ENCODE results near the gene MTF2. TPM values are rescaled to one million over a fixed set of nuclear protein-coding genes. Genes with fewer than 3 reads are reported as not detected.

The MTF2 gene
- total RNA-seq, 2 donors from 2014 or later, result 13.5 to 13.7 TPM

- ATAC-seq (no peak), DNase-seq (no peak)
- Histone ChIP-seq H3K9me3 (no peaks in the 10 kb centered on the region), H3K4me1 (peaks cover 6% of the 10 kb centered on the region), H3K27me3 (no peaks in the 10 kb centered on the region), H3K4me3 (no peak overlapping the region), H3K27ac (no peak overlapping the region), H3K36me3 (replicated peaks in 1 of 2; ENCODE audit: insufficient read depth in 1 of 2, low read depth in 2 of 2) (no peaks in the 10 kb centered on the region)
- intact Hi-C loops (cut with DNase I), result no loop called here
- TF ChIP-seq POLR2A (IDR thresholded peaks at IDR 0.05), result no peak
- TF ChIP-seq, protein P1, sequence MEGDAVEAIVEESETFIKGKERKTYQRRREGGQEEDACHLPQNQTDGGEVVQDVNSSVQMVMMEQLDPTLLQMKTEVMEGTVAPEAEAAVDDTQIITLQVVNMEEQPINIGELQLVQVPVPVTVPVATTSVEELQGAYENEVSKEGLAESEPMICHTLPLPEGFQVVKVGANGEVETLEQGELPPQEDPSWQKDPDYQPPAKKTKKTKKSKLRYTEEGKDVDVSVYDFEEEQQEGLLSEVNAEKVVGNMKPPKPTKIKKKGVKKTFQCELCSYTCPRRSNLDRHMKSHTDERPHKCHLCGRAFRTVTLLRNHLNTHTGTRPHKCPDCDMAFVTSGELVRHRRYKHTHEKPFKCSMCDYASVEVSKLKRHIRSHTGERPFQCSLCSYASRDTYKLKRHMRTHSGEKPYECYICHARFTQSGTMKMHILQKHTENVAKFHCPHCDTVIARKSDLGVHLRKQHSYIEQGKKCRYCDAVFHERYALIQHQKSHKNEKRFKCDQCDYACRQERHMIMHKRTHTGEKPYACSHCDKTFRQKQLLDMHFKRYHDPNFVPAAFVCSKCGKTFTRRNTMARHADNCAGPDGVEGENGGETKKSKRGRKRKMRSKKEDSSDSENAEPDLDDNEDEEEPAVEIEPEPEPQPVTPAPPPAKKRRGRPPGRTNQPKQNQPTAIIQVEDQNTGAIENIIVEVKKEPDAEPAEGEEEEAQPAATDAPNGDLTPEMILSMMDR (IDR thresholded peaks at IDR 0.05), result no peak
- 24 to 30% methylated on average over 7 of the region's 7 CpGs for WGBS, 2 donors
These were observed 68.9 kb downstream of the MTF2 start for GRCh38 chr1:93148001-93148400.

DNA sequence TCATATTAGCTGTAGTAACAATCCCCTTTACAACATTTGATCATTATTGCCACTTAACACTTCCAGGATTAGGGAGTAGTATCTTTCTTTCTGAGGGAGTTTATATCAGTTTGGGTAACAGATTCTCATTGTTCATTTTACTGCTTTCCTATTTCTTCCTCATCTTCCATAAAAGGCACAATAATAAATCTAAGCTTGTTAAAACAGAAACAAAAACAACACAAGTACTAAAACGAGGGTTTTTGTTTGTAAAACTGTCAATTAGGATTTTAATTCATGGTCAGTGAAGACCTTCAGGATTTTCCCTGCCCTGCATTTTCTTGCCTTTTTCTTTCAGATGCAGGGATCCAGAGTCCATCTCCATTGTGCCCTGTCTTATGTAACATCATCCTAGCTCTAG is 71.6 kb downstream of the MTF2 start:
- DNase-seq (no peak), ATAC-seq (no peak)
- Histone ChIP-seq H3K4me3 (no peak overlapping the region), H3K4me1 (peaks cover 6% of the 10 kb centered on the region), H3K9me3 (no peaks in the 10 kb centered on the region), H3K36me3 (replicated peaks in 1 of 2; ENCODE audit: insufficient read depth in 1 of 2, low read depth in 2 of 2) (peaks cover 0 to 3% of the 10 kb centered on the region in 2 donors), H3K27ac (no peak overlapping the region), H3K27me3 (no peaks in the 10 kb centered on the region)
- intact Hi-C loops (cut with DNase I), result no loop called here
- WGBS, 2 donors, result 16% methylated on average over 1 of the region's 1 CpG
- TF ChIP-seq, protein P1 (IDR thresholded peaks at IDR 0.05), result no peak
- no peak for TF ChIP-seq POLR2A (IDR thresholded peaks at IDR 0.05)

DNA sequence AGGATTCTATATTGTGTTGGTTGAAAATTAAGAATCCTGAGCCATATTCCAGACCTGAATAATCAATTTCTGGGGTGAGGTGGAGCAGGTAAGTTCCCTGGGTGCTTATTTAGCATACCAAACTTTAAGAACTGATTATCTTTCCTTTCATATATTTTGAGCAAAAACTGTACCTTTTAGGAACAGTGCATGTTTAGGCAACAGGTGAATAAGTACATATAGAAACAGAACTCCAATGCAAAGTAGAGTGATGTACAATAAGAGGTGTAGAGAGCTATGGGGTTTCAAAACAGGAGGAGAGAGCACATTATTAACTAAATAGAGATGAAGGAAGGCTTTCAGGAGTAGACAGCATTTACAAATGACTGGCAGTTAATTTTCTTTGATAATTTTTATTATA is 72.4 kb downstream of the MTF2 start:
- DNase-seq, result no peak
- TF ChIP-seq POLR2A (IDR thresholded peaks at IDR 0.05), result no peak
- TF ChIP-seq, protein P1 (IDR thresholded peaks at IDR 0.05), result no peak
- H3K9me3 ChIP-seq, result no peaks in the 10 kb centered on the region
- ATAC-seq, result no peak
- no peak overlapping the region for H3K27ac ChIP-seq
- intact Hi-C loops (cut with DNase I), result no loop called here
- H3K36me3 ChIP-seq (replicated peaks in 1 of 2; ENCODE audit: insufficient read depth in 1 of 2, low read depth in 2 of 2), result peaks cover 0 to 6% of the 10 kb centered on the region in 2 donors
- H3K4me1 ChIP-seq, result peaks cover 6% of the 10 kb centered on the region
- H3K4me3 ChIP-seq, result no peak overlapping the region
- no peaks in the 10 kb centered on the region for H3K27me3 ChIP-seq

GRCh38 chr1:93152835-93153234 is 73.8 kb downstream of the MTF2 start:
- WGBS, 2 donors, result 88 to 91% methylated on average over 2 of the region's 2 CpGs
- Histone ChIP-seq H3K36me3 (replicated peaks in 1 of 2; ENCODE audit: insufficient read depth in 1 of 2, low read depth in 2 of 2) (peaks cover 0 to 6% of the 10 kb centered on the region in 2 donors), H3K9me3 (no peaks in the 10 kb centered on the region), H3K27ac (no peak overlapping the region), H3K4me3 (no peak overlapping the region), H3K27me3 (no peaks in the 10 kb centered on the region), H3K4me1 (peaks cover 3% of the 10 kb centered on the region)
- intact Hi-C loops (cut with DNase I), result no loop called here
- no peak for ATAC-seq
- no peak for DNase-seq
- no peak for TF ChIP-seq POLR2A (IDR thresholded peaks at IDR 0.05)
- TF ChIP-seq, protein P1 (IDR thresholded peaks at IDR 0.05), result no peak

DNA sequence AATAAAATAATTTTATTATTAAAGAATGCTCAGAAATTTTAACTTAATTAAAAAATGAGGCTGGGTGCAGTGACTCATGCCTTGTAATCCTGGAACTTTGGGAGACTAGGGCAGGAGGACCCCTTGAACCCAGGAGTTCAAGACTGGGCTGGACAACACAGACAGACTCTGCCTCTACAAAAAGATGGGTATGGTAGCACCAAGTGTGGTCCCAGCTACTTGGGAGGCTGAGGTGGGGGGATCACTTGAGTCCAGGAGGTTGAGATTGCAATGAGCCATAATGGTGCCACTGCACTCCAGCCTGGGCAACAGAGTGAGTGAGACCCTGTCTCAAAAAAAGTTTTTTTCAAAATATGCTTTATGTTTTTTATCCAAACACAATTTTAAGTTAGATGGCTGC is 75.8 kb downstream of the MTF2 start:
- H3K9me3 ChIP-seq, result no peaks in the 10 kb centered on the region
- H3K27ac ChIP-seq, result no peak overlapping the region
- DNase-seq (no peak), ATAC-seq (no peak)
- peaks cover 0 to 12% of the 10 kb centered on the region in 2 donors for H3K36me3 ChIP-seq (replicated peaks in 1 of 2; ENCODE audit: insufficient read depth in 1 of 2, low read depth in 2 of 2)
- H3K4me1 ChIP-seq, result no peaks in the 10 kb centered on the region
- H3K27me3 ChIP-seq, result no peaks in the 10 kb centered on the region
- TF ChIP-seq, protein P1 (IDR thresholded peaks at IDR 0.05), result no peak
- no peak overlapping the region for H3K4me3 ChIP-seq
- intact Hi-C loops (cut with DNase I), result no loop called here

Measured in body of pancreas (tissue), 4 donors.